Adrenal gland (tissue), 12 donors: ENCODE measurements around the gene TACC2. TPM values are rescaled to one million over a fixed set of nuclear protein-coding genes. Genes with fewer than 3 reads are reported as not detected.

Source experiments
- DNase-seq, 7 donors: peaks; one replicate each; pipeline ENCODE4 v3.0.0-alpha.2; 2019 to 2020
- H3K27ac ChIP-seq, 5 donors: fragments of 200-600 bp; sonication (generic) in 4 of 5; 1 replicate in 3 of 5; 2 replicates in 2 of 5; pipeline versions ENCODE4 v1.5.1 to v1.8.0; 2016 to 2020; ENCODE audit warnings: mild to moderate bottlenecking in 1 of 5
- H3K27me3 ChIP-seq: fragments of 200-600 bp; 2 replicates; pipeline ENCODE4 v1.8.0; 2021
- H3K36me3 ChIP-seq, 2 donors: fragments of 200-600 bp; replicated peaks in 1 of 2; 1 replicate in 1 of 2; 2 replicates in 1 of 2; pipeline versions ENCODE4 v1.5.1 to v1.8.0; 2018 to 2022
- H3K4me1 ChIP-seq, 2 donors: fragments of 200-600 bp; replicated peaks in 1 of 2; 1 replicate in 1 of 2; 2 replicates in 1 of 2; pipeline versions ENCODE4 v1.5.1 to v1.8.0; 2018 to 2021
- H3K4me3 ChIP-seq, 4 donors: fragments of 200-600 bp; sonication (generic) in 3 of 4; one replicate each; pipeline ENCODE4 v1.5.1; 2016 to 2018
- H3K9me3 ChIP-seq, 3 donors: fragments of 200-600 bp; sonication (generic) in 1 of 3; replicated peaks in 1 of 3; 1 replicate in 2 of 3; 2 replicates in 1 of 3; pipeline versions ENCODE4 v1.5.1 to v1.8.0; 2016 to 2021
- POLR2A ChIP-seq, 2 donors: fragments of 450-650 bp; IDR thresholded peaks; one replicate each; pipeline ENCODE4 v1.6.1; 2017; ENCODE audit warnings: antibody characterized with exemption in 2 of 2, mild to moderate bottlenecking in 2 of 2, moderate library complexity in 1 of 2
- WGBS, 4 donors: extraction: QIAGEN DNeasy Blood & Tissue Kit in 2 of 4; methylation state at CpG; one replicate each; pipeline versions ENCODE4 v1.1.5 to v1.1.7; 2013 to 2017; 5-methylcytosine and 5-hydroxymethylcytosine counted together
- intact Hi-C, 2 donors: fragments of 100-400 bp; cut with DNase I; formaldehyde crosslinking; loops; one replicate each; pipeline versions ENCODE4 v1.14.1 to v1.15.0; 2022 to 2023
- polyA plus RNA-seq, 3 donors: library from polyadenylated mRNA; stranded (reverse); fragments of 200-250 nt in 2 of 3; fragments of 350-450 nt in 1 of 3; fragmentation: Illumina TruSeq in 1 of 3; extraction: RNeasy Lipid Tissue Mini Kit (QIAGEN cat#74804) in 1 of 3; gene quantifications; one replicate each; pipeline ENCODE4 v1.2.3, GENCODE V29; 2013 to 2014
- total RNA-seq, 9 donors: library from RNA; depleted of rRNA in 4 of 9; stranded (reverse); fragments of >200 nt in 4 of 9; fragments of 120-200 nt in 1 of 9; fragmentation: NEBNext Ultra II Directional in 1 of 9; extraction: Animal tissue kit (Norgen Biotek cat#: 25700) in 1 of 9; gene quantifications; one replicate each; pipeline versions ENCODE4 v1.1.0 to v1.2.4, GENCODE V29; 2013 to 2023
- TF ChIP-seq, protein P1 (sequence below), 6 experiments: fragments of 450-650 bp in 4 of 6; fragments of 200-600 bp in 2 of 6; sonication (generic) in 1 of 6; IDR thresholded peaks; 1 replicate in 5 of 6; 2 replicates in 1 of 6; pipeline versions ENCODE4 v1.5.1 to v1.8.0; 2016 to 2021; ENCODE audit warnings: antibody characterized with exemption in 6 of 6, mild to moderate bottlenecking in 2 of 6, moderate library complexity in 1 of 6
- donor health status: healthy with polysubstance abuse.
- donor health status: Bipolar disorder and iron deficiency.
- donor health status: DM: yes; HTN: yes; CAD: no.
- donor health status: DM: no; HTN: no; CAD: no.
- donor health status: DM: no; HTN: no; CAD: no.
- donor health status: DM: yes; HTN: yes; CAD: no.

The TACC2 gene
- total and polyA plus RNA-seq, 12 donors: 11.3 to 45.7 (median 26.3) TPM

DNA sequence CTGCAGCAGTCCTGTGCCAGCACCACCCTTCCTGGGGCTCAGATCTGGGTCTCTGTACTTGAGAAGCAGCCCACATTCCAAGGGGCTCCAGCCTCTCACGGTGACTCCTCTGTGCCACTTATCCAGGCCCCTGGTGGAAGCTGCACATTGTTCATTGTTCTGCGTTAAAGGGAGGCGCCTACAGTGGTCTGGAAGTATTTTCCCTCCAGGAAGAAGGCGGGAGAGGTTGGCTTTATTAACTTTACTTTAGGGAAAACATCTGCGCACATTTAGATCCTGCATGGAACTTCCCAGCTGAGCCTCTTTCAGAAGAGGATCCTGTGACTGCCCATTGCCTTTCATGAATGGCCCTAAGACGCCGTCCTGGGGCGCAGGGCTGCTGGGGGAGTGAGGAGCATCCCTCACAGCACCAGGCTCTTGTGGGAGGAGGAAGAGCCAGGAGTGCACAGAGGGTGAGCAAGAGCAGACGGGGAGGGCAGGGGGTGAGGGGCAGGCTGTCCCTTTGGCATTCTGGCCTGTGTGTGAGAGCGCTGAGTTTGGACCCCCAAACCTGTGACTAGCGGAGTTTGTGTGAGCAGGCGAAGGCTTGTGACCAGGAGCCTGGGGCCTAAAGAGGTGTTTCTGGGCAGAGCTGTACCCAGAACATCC is 183.5 kb downstream of the TACC2 start:
- peaks cover 0 to 6% of the 10 kb centered on the region in 2 donors for H3K4me1 ChIP-seq
- DNase-seq: no peak
- no peak overlapping the region for H3K4me3 ChIP-seq
- intact Hi-C loops: no loop called here
- H3K9me3 ChIP-seq: no peaks in the 10 kb centered on the region
- TF ChIP-seq, protein P1, sequence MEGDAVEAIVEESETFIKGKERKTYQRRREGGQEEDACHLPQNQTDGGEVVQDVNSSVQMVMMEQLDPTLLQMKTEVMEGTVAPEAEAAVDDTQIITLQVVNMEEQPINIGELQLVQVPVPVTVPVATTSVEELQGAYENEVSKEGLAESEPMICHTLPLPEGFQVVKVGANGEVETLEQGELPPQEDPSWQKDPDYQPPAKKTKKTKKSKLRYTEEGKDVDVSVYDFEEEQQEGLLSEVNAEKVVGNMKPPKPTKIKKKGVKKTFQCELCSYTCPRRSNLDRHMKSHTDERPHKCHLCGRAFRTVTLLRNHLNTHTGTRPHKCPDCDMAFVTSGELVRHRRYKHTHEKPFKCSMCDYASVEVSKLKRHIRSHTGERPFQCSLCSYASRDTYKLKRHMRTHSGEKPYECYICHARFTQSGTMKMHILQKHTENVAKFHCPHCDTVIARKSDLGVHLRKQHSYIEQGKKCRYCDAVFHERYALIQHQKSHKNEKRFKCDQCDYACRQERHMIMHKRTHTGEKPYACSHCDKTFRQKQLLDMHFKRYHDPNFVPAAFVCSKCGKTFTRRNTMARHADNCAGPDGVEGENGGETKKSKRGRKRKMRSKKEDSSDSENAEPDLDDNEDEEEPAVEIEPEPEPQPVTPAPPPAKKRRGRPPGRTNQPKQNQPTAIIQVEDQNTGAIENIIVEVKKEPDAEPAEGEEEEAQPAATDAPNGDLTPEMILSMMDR (IDR thresholded peaks at IDR 0.05): no peak
- no peak overlapping the region for H3K27ac ChIP-seq
- WGBS, 4 donors: 82 to 90% (median 88%) methylated on average over 10 to 12 of the region's 12 CpGs
- H3K27me3 ChIP-seq: no peaks in the 10 kb centered on the region
- H3K36me3 ChIP-seq: no peaks in the 10 kb centered on the region

DNA sequence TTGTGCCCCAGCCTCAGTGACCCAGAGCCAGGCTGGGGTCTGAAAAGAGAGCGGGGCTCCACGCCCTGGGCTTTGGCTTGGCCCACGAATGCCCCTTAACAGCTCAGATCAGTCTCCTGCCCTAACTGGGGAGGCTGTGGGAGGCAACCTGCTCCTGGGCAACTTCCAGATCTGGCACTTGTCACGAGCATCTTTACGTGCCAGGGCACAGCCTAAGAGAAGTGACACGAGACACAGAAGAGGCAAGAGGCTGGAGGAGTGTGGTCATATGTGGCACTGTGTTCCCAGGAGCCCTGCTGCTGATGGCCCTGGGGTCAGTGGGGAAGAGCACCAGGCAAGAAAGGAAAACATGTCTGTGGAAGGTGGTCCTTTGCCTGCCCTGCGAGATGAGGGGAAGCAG is 184.4 kb downstream of the TACC2 start:
- peaks cover 0 to 6% of the 10 kb centered on the region in 2 donors for H3K4me1 ChIP-seq
- WGBS, 4 donors: 76 to 88% (median 83%) methylated on average over 5 to 7 of the region's 7 CpGs
- DNase-seq: no peak

DNA sequence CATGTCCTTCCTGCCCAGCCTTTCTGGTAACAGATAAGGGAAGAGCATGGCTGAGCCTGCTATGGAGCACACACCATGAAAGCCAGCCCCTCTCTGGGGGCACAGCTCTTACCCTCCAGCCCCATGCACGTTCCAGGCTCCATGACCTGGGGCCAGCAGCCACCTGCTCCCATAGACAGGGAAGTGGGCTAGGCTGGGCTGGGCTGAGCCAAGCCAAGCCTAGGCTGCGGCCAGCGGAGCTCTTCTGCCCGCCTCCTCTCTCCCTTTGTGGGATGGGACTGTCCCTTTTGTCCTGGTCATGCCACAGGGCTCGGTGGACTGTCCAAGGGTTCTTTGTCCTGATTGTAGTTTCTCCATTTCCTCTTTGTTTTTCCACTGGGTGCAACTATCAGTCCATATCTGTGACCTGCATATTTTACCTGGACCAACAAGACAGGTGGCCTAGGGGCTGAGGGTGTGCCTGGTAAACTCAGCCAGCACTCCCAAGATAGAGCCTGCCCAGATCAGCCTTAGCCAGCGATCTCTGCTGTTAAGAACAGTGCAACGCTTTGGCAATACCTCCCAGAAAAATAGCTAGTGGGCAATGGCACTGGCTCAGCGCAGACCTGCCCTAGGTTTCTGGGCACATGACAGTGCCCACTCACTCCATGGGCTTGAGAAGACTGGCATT is 184.9 kb downstream of the TACC2 start:
- DNase-seq: no peak
- 90 to 94% (median 91%) methylated on average over 7 to 8 of the region's 8 CpGs for WGBS, 4 donors
- Histone ChIP-seq H3K9me3 (no peaks in the 10 kb centered on the region), H3K27ac (no peak overlapping the region), H3K4me3 (no peak overlapping the region), H3K4me1 (peaks cover 0 to 6% of the 10 kb centered on the region in 2 donors), H3K27me3 (no peaks in the 10 kb centered on the region), H3K36me3 (no peaks in the 10 kb centered on the region)
- intact Hi-C loops: no loop called here
- no peak for TF ChIP-seq POLR2A (IDR thresholded peaks at IDR 0.05)
- TF ChIP-seq, protein P1 (IDR thresholded peaks at IDR 0.05): no peak

More for the DNA sequence above, 184.4 kb downstream of the TACC2 start:
- Histone ChIP-seq H3K27ac (no peak overlapping the region), H3K36me3 (no peaks in the 10 kb centered on the region), H3K4me3 (no peak overlapping the region), H3K9me3 (no peaks in the 10 kb centered on the region), H3K27me3 (no peaks in the 10 kb centered on the region)
- TF ChIP-seq, protein P1 (IDR thresholded peaks at IDR 0.05): no peak
- no peak for TF ChIP-seq POLR2A (IDR thresholded peaks at IDR 0.05)
- intact Hi-C loops: no loop called here

DNA sequence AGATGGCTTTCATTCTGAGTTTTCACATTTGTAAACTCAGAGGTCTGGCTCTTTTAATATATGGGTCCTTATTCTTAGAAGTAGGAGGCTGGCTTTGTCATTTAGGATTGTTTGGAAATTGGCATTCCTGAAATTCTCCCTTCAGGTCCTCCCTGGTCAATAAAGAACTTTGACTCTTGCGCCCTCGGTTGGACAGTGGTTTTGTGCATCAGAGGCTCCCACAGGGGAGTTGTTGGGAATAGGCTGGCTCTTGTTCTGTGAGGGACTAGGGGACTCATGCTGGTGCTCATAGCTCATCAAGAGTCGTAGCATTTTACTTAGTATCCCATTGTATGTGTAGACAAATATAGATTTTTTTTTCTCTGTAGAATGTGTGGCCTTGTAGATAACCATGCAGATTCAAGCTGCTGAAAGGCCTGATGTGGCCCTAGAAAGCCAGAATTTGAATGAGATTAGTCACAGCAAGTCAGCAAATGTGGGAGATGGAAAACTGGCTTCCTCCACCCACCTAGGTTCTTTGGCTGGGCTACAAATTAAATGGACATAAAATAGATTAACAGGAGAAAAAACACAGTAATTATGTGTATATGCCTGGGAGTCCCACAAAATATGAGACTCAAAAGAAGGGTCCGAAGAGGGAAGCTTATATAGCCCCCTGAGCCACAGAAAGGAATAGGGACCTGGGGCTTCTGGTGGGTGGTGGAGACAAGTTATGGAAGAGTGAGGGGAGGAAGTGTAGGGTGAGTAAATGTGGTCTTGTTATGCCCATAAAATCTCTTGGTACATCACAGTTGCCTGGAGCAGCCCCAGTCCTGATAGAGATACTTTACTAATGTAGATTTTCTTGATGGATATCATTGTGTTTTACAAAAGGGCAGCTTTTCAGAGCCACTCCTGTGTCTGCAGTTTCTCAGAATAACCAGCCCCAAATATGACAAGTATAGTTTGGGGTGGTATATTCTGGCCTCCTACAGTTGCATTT is 187.6 kb downstream of the TACC2 start:
- intact Hi-C loops: no loop called here
- Histone ChIP-seq H3K36me3 (no peaks in the 10 kb centered on the region), H3K27me3 (no peaks in the 10 kb centered on the region), H3K9me3 (no peaks in the 10 kb centered on the region), H3K4me1 (peaks cover 0 to 6% of the 10 kb centered on the region in 2 donors), H3K27ac (no peak overlapping the region), H3K4me3 (no peak overlapping the region)
- TF ChIP-seq, protein P1 (IDR thresholded peaks at IDR 0.05): no peak
- no peak for TF ChIP-seq POLR2A (IDR thresholded peaks at IDR 0.05)
- 75 to 84% (median 79%) methylated on average over 4 of the region's 4 CpGs for WGBS, 4 donors
- DNase-seq: no peak
